HG03097 (cell line): Measurements from ENCODE around the gene ADAMTSL1.

Experiments
- ATAC-seq: cut with Tn5 transposase; IDR thresholded peaks from one replicate; pipeline ENCODE4 v1.9.1; 2021; ENCODE audit not compliant: unreplicated experiment, low FRiP score

Gene ADAMTSL1

DNA sequence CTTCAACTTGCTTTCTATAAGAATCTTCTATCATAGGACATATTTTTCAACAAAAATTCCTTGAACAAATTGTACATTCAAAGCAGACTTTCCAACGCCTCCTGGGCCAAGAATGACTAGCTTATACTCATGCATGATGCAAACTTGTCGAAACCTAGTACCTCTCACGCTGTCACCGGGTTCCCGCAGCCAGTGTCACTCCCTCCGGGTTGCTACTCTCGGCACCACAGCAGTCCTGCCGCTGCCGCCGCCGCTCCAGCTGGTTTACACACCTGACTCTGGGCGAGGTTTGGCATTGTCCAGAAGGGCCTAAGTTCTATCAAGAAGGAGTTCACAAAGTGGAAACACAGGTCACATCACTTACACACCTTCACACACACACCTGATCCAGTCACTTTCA lies 244.4 kb downstream of the ADAMTSL1 start:
- no peak for ATAC-seq

DNA sequence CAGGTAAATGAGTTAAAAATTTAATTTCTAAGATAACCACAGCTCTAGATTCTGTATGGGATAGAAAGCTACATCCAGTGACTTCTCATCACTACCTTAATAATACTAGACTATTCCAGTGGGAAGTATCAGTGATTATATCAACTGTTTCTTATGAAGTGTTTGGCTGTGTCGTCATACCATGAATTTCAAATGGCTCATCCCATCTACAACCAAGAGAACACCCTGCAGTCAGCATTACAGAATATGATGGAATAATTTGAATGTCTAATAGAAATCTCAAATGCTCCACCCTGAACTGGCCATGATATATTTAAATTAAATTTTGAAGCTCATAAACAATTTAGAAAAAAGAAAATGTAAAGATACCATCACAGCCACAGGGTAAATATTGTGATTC lies 245.0 kb downstream of the ADAMTSL1 start:
- ATAC-seq: no peak

DNA sequence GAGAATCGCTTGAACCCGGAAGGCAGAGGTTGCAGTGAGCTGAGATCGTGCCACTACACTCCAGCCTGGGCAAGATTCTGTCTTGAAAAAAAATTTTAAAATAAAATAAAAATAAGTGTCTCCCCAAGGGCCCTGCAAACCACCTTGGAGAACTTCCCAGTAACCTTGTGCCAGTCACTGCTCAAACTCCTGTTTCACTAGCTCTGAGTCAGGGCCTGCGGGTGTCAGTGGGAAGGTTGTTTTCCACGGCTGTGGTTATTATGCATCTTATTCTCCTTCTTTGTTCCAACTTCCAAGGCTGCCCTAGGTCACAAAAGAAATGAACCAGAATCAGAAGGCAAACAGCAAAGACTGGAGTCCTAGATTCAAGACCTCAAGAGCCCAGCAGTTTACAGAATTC lies 246.7 kb downstream of the ADAMTSL1 start:
- ATAC-seq: no peak

DNA sequence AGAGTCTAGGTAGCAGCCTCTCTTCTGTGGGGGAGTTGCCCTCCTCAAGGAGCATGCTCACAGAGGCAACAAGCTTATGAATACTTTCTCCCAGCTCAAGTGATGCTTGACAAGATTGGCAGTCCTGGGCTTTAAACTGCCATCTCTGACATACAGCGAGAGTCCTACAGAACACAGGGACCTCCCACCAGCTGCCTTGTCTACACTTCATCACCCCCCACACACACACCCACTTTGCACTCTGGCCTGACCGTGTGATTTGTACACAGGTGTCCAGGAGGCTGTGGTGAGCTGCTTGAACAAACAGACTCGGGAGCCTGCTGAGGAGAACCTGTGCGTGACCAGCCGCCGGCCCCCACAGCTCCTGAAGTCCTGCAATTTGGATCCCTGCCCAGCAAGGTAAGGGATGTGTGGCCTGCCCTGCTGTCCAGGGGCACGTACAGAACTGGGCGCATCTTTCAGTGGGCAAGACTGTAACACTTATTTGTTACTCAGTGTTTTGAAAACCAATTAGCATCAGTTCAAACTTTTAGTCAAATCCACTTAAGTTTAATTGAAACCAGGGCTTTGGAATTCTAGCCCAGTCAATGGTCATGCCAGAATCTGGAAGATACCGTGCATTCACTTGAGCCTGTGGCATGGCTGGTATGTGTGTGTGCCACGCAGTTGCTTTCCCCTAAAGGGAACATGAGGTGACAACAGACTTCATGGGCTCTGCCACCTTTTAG lies 247.5 kb downstream of the ADAMTSL1 start:
- no peak for ATAC-seq

DNA sequence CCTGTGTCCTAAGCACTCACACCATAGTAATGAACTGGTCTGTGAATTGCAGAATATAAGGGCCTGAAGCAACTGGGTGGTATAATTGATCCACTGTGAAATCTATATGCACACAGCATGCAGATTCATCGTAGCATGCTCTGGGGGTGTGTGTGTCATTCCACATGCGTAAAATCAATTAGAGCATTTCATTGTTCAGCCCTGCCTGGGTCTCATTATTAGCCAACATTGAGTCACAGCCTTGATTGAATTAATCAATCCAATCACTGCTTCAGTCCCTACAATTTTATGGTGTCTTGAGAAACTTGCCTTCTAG lies 248.0 kb downstream of the ADAMTSL1 start:
- no peak for ATAC-seq

DNA sequence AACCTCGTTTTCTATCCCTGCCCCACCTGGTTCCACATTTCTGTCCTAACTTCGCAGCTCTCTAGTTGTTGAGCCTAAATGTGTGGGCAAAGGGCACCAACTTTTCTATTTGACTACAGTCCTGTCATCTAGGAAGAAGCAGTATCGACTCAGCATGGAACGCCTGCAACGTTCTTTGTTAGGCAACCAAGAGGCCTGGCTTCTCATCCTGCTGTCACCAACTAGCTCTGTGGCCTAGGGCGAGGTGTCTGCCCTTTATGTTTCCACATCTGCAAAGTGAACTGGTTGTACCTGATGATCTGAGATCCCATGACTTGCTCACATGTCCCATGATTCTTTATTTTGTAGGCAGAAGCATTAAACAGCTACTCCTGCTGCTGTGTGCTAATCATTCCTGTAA lies 248.9 kb downstream of the ADAMTSL1 start:
- ATAC-seq: no peak

DNA sequence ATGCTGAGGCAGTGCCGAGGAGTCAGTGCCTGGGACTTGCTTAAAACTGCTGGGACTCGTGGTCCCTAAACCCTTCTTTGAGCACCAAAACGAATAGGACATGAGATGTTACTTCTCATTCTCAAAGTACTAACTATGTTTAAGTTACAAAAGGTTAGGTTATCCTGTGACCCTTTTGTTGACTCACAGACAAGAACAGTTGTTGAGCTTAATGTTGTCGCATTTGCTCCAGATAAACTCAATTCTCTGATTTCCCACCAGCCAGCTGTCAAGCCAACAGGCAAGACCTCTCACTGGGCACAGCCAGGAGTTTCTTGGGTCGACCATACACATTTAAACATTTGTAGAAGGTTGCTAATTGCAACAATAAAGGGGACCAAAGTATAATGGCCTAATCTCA lies 249.4 kb downstream of the ADAMTSL1 start:
- no peak for ATAC-seq

DNA sequence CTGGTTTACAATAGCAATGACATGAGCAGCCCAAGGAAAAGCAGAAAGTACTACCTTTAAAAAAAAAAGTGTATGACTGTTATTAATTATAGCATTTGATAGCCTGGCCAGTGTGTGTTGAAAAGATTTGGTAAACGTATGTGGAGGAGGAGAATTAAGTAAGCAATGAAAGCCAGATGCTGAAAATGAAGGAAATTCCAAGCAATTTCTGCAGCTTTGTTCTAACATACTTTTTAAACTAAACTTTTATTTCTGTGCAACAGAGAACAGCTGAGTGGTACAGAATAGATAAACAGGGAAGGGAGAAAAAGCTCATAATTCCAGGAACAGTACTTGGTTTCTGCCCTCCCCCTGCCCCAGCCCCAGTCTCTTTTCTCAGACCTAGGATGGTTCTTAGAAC lies 252.6 kb downstream of the ADAMTSL1 start:
- ATAC-seq: no peak

DNA sequence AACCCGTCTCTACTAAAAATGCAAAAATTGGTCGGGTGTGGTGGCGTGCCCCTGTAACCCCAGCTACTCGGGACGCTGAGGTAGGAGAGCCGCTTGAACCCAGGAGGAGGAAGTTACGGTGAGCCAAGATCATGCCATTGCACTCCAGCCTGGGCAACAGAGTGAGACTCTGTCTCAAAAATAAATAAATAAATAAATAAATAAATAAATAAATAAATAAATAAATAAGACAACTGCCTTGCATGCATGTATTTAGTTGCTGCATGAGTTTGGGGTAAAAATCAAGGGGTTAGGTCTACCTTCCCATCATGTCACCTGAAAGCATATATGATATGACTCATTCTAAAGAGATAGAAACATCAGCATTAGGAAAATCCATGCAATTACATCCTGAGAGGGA lies 254.0 kb downstream of the ADAMTSL1 start:
- ATAC-seq: no peak

DNA sequence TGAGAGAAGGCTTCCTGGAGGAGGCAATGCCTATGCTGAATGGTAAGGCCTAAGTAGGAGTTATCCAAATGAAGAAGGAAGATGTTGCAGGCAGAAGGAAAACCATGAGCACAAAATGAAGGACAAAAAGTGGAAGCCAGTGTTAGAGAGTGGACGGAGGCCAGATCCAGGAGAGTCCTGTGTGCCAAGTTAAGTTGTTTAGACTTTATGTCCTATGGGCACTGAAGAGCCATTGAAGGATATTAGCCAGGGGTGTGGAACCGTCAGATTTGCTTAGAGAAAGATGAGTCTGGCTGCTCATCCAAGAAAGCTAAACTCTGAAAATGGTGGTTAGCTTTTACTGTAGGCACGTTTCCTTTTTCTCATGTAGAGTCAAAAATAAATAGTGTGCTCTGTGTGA lies 254.7 kb downstream of the ADAMTSL1 start:
- ATAC-seq: no peak

DNA sequence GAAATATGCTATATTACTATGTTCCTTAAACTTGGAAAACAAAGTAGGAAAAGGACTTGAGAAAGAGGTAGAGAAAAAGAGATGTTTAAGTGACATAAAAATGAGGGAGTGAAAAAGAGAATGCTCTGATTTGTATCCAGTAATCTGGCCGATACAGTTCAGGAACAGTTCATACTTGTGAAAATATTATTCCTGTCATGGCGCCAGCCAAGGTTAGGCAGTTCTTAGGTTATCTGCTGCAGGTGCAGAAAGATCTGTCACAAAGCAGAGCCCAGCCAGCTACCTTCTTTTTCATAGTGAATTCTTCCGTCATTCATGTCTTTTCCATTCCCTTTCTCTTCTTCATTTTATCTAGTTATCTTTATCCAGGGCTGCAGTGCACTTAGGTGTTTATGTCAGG lies 256.3 kb downstream of the ADAMTSL1 start:
- ATAC-seq: no peak

DNA sequence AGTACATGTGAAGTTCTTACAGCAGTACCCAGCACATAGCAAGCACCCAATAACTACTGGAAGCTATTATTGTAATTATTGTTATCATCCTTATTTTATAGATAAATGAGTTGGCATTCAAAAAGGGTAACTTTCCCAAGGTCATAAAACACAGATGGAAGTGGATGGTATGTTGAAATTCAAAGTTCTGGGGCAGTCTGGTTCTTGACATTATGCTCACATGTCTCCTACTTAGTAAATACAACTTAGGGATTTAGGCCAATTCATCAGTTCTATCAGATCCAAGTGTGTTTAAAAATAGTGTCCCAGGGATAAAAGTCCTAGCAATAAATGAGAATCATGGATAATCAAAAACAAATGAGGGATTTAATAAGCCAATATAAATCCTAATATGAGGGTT lies 265.2 kb downstream of the ADAMTSL1 start:
- ATAC-seq: no peak

DNA sequence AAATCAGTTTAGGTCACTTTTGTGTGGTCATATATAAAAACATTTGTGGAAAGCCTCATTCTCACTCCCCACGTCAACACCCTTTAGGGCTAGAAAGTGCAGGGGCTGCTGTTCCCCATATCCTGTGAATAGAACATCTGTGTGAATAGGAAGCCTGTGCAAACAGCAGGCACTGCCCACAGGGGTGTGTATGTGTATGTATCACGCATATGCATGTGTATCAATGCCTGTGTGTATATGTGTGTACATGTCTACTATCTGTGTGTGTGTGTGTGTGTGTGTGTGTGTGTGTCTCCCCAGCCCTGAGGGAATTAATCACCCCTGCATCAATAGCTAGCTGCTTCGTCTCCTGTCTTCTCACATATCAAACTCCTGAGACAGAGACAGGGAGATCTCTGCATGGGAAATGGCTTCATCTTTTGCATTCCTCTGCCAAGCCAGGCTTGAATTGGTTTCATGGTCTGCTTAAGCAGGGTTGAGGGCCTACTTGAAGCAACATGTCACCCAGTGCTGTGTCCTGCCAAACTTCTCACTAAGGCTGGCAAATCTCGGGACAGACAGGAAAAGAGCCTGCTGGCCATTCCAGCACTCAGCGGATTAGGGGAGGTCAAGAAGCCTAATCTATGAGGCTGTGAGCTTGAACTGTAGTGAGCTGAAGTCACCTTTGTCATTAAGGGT lies 265.8 kb downstream of the ADAMTSL1 start:
- no peak for ATAC-seq

DNA sequence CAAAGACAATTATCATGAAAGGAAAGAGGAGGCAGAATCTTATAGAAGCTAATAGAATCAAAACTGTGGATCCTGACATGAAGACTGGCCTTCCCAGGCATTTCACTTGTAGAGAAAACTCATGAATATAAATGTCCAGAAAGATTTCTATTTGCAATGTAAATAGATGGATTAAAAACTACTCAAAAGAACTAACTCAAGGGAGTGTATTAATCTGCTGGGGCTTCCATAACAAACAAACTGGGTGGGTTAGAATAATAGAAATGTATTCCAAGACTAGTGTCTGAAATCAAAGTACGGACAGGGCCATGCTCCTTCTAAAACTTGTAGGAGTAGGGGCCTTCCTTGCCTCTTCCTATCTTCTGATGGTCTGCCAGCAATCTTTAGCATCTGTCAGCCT lies 267.4 kb downstream of the ADAMTSL1 start:
- ATAC-seq: no peak

DNA sequence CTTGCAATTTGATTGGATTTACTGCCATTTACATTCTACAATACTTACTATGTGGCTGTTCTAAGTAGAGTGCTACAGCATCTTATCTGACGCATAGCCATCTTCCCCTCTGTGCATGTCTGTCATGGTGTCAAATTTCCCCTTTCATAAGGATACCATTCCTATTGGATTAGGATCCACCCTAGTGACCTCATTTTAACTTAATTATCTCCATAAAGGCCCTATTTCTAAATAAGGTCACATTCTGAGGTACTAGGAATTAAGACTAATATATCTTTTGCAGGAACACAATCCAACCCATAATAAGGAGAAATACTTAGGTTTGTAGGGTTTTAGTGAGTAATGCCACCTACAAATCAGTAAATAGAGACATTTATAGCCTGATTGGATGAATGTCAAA lies 268.0 kb downstream of the ADAMTSL1 start:
- no peak for ATAC-seq

DNA sequence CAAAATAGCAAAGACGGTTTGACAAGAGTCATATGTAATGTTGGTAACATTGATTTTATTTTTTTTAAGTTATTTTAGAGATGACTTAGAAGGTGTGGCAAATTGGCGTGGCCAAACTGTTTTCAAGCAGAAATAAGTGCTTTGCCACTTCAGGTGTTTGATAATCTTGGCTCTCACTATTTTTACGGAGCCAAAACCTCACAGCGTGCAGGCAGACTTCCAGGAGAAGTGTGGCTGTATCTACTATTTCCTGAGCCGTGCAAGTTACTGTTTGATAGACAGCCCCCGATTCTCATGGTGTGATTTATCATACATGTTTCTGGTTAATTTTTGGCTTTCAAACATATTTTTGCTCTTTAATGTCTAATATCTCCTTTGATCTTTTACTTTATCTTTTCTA lies 269.5 kb downstream of the ADAMTSL1 start:
- ATAC-seq: no peak

DNA sequence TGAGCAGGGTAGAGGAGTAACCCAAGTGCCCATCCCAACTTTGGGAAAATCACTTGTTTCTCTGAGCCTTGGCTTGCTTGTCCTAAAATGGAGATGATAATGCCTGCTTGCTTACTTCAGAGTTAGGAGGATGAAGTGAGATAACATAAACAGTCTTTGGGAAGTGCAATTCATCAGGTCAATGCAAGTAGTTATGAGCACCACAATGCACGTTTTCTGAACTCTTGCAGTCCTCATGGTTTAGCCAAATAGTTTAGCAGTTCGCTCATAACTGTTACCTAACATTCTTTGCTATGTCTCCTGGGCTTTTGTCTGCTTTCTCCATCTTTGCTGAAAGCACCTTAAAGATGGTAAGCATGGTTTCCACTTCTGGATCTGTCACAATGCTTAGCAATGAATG lies 270.0 kb downstream of the ADAMTSL1 start:
- no peak for ATAC-seq

DNA sequence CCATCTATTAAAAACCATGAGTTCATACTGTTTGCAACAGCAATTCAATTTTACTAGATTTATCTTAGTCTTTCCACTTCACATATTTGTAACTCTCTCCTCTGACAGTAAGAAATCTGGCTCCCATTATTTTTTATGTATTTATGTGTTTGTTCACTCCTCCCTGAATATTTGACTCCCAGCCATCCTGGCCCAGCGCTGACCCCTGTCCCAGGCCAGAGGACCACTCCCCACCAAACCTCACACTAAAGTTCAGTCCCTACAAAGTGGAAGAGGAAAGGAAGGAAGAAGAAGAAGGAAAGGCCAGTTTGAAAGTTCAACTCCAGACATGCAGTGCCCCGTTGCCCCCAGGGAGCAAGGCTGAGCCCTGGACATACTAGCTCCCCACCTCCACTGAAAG lies 271.8 kb downstream of the ADAMTSL1 start:
- ATAC-seq: no peak

DNA sequence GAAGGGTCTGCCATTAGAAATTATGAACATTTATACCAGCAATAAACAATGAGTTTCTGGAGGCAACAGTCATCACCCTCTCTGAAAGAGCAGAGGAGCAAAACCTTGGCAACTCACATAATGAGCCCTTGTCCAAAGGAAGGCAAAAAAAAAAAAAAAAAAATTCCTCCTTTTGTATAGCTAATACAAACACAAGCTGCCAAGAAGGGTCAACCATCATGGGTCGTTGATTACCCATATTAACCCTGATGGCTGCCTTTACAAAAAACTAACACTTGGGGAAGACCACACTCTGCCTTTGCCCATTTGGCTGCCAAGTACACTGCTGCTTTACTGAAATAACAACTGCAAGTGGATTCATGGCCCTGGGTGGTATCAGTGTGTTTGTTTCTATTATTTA lies 272.7 kb downstream of the ADAMTSL1 start:
- no peak for ATAC-seq

DNA sequence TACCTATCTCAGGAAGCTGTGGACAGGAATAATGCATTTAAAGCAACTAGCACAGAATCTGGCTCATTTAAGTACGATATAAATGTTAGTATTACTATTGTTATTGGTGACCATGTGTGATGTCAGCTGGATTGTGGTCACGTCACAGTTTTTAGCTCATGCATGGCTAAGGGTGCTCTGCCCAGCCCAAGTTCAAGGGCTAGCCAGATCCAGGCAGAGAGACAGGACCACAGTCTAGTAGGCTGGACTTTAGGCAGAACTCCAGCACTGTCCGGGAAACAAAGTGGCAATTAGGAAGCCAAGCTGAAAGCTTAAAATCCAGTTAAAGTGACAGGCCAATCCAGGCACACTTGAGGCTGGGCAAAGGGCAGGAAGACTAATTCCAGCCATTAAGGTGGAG lies 273.6 kb downstream of the ADAMTSL1 start:
- no peak for ATAC-seq

DNA sequence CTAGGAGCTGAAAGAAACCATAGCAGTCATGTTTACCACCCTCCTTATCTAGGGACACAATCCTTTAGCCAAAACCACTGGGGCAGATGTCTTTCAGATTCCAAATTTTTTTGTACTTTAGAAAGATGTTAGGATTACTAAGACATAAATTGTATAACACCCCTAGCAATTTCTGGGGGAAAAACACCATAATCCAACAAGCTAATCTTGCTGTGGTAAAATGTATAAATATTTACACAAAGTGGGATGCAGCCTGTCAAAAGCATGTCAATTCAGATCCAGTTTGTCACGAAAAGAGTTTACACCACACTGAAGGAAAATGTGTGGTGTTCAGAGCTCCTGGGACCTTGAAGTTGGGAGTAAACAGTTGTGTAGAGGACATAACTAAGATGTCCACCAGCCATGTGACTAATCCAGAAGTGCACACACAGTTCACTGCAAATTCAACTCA lies 274.3 kb downstream of the ADAMTSL1 start:
- no peak for ATAC-seq

DNA sequence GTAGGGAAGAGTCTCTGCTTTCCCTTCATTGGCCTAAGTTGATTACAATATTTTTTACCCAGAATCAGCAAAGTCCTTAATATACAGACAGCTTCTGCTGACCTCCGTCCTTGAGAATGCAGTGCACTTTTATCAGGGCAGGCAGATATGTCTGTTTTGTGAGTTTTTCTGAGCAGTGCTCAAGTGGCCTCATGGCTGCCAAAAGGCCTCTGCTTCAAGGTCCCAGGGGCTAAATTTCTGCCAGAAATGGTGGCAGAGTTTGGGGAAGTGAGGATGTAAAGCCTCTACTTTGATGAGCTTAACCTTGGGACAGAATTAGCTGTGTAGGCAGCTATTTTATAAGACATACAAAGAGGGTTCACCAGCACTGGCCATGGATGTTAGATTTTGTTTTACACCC lies 275.8 kb downstream of the ADAMTSL1 start:
- no peak for ATAC-seq

DNA sequence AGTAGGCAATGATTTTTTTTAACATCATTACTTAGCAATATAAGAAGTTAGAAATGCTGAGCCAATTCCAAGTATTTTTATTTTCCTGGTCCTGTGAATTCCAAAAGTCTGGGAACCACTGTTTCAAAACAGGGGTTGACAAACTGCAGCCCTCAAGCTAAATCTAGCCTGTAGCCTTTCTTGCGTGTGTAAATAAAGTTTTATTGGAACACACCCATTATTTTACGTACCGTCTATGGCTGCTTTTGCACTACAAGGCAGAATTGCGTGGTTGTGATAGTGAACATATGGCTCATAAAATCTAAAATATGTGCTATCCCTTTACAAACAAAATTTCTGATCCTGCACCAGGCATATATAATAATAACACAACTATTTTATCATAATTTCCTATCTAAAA lies 280.0 kb downstream of the ADAMTSL1 start:
- ATAC-seq: no peak
